LNCaP clone FGC (cell line): ENCODE measurements around the gene AKAP12.

ENCODE experiments used
- DNase-seq: peaks from one replicate; pipeline ENCODE4 v3.0.0-alpha.2; 2011; ENCODE audit warnings: low read depth
- H3K4me3 ChIP-seq: 2 replicates; pipeline ENCODE4 v1.5.1; 2011; ENCODE audit warnings: mild to moderate bottlenecking, low read depth, low read length, control low read depth
- CTCF ChIP-seq: IDR thresholded peaks from 2 replicates; pipeline ENCODE4 v1.5.1; 2012; ENCODE audit warnings: mild to moderate bottlenecking; ENCODE audit not compliant: control insufficient read depth, insufficient read depth; ENCODE audit errors: extremely low read depth

The AKAP12 gene

GRCh38 chr6:151374036-151374683, 134.4 kb downstream of the AKAP12 start:
- no peak overlapping the region for H3K4me3 ChIP-seq
- no peak for DNase-seq
- no peak for TF ChIP-seq CTCF

DNA sequence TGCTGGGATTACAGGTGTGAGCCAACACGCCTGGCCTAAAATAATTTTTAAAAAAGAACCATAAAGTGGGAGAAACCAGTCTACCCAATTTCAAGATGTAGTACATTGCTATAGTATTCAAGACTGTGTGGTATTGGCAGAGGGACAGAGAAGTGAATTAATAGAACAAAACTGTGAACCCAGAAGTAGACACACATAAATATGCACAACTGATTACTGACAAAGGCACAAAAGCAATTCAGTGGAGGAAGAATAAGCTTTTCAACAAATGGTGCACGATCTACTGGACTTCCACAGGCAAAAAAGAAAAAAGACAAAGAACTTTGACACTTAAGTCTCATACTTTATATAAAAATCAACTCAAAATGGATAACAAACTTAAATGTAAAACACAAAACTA, 136.1 kb downstream of the AKAP12 start:
- no peak overlapping the region for H3K4me3 ChIP-seq
- TF ChIP-seq CTCF, result no peak
- DNase-seq, result no peak

DNA sequence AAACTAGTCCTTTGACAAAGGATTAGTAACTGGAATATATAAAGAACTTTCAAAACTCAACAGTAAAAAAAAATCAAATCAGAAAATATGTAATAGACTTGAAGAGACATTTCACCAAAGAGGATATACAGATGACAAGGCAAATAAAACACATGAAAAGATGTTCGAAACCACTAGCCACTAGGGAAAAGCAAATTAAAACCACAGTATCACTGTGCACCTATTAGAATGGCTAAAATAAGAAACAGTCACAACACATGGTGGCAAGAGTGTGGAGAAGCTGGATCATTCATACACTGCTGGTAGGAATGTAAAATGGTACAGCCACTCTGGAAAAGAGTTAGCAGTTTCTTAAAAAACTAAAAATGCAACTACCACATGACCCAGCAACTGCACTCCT, 136.7 kb downstream of the AKAP12 start:
- no peak for TF ChIP-seq CTCF
- H3K4me3 ChIP-seq, result no peak overlapping the region
- DNase-seq, result no peak

DNA sequence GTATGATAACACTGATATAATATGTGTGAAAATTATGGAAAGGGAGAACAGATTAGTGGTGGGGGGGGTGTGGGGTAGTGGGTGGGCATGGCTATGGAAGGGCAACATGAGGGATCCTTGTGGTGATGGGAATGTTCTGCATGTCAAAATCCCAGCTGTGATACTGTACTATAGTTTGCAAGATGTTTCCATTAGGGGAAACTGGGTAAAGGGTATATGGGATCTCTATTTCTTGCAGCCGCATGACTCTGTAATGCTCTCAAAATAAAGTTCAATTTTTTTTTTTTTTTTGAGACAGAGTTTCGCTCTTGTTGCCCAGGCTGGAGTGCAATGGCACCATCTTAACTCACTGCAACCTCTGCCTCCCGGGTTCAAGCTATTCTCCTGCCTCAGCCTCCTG, 137.3 kb downstream of the AKAP12 start:
- no peak for DNase-seq
- TF ChIP-seq CTCF, result no peak
- no peak overlapping the region for H3K4me3 ChIP-seq

DNA sequence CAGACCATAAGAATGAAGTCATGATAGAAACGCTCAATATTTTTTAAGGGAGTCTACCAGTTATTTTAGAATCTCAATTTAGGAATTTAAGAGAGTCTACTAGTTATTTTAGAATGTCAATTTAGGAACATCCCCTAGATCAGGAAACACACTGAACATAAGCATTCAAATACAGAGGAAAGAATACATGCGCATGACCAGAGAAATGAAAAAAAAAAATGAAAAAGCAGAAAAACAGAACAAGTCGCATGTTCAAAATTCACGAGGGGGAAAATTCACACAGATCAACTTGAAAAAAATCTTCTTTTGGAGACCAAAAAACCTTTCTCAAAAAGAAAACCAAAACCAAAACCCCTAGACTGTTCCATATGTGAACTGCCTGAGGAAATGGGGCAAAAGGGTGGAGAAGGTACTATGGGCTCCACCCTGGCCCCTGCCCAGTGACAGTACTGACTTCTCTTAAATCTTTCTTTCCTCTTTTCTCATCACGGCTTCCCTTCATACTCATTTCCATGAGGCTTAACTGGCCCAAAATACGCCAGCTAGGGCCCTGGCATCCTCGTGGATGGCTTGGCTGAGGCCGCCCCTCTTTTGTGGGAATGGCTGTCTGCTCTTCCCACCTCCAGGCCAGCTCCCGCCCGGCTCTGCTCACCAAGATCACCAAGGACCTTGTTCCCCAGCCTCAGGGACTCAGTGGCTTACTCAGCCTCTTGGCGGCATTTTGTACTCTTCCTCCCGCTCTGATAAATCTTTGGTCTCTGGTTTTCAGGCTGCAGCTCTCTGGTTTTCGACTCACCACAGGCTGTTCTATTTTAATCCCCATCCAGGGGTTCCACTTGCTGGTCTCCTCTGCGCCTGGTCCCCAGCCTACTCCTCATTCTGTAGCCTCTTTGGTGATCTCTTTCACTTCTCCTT, 140.4 kb downstream of the AKAP12 start:
- no peak overlapping the region for H3K4me3 ChIP-seq
- no peak for TF ChIP-seq CTCF
- no peak for DNase-seq

DNA sequence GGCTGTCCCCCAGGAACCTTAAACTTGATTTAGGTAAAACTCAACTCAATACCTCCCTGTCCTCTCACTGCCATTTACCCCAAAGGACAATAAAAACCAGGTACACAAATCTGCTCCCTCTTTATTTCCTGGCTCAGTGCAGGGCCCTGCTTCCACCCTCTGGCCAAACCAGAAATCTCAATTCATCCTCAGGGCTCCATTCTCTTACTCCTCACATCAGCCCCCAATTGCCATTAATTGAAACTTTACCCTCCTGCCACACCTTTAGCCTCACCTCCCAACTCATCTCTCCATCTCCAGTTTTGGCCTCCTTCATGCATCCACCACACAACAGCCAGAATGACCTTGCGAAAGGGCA, 141.1 kb downstream of the AKAP12 start:
- DNase-seq, result no peak

More for the DNA sequence above, 141.1 kb downstream of the AKAP12 start:
- no peak overlapping the region for H3K4me3 ChIP-seq
- no peak for TF ChIP-seq CTCF
